Epidermal melanocyte (primary cell): ENCODE data around the gene DNMBP.

ENCODE experiments used
- DNase-seq: peaks from one replicate; pipeline ENCODE4 v3.0.0; 2011; ENCODE audit warnings: low spot score; ENCODE audit not compliant: insufficient read length

DNMBP gene

DNA sequence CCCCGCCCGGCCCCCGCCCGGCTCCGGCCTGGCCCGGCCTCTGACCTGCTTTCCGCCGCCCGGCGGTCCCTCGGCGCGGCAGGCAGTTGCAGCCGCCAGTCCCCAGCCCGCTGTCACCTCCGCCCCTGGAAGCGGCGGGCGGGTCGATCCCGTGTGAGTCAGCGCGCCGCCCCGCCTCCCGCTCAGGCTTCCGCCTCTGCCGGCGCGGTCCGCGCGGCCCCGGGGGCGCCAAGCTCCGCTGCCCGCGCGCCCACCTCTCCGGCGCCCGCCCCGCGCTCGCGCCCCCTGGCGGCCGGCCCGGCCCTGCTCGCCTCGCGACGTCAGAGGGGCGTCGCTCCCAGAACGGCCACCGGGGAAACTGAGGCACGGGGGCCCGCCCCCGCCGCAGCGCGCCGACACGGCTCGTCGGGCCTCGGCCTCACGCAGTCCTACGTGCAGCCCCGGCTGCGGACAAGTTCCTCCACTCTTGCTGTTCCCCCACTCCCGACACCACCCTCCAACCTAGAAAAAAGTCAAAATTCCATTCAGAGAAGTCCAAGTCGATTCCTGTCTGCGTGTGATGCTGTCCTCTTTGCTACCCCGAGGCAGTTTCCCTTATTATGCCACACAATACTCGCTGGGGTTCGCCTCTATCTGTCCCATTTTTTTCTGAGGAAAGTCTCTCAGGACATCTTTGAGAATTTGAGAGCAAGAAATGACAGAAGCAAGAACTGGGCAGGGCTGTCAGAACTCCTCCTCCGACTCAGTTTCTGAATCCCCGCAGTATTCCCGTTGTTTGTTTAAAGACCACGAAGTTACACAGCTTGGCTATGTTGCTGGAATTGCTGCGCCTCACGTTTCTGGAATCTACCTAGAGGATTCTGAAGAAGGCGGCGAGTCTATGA lies at the start of gene DNMBP:
DNMBP (minus strand) TSS at position 155 of the 884 bp plus-strand sequence. CDS start 37,823 bp downstream, outside the sequence.
- DNase-seq = peak; percentile 92

DNA sequence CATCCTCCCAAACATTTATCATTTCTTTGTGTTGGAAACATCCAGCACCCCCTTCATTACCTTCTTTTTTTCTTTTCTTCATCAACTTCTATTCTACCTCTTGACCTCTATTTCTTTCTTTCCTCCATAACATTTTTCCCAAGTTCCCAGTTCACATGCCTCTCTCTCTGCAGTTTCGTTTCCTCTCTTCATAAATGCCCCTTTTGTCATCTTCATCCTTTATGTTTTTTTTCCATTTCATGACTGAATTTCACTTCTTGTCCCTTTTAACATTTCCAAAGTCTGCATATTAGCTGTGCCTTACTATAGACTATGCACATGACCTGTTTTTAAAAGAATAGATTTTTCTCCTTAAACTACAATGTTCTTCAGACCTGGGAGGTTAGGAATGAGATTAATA lies 48.2 kb upstream of the DNMBP start:
- DNase-seq = peak; percentile 25

DNA sequence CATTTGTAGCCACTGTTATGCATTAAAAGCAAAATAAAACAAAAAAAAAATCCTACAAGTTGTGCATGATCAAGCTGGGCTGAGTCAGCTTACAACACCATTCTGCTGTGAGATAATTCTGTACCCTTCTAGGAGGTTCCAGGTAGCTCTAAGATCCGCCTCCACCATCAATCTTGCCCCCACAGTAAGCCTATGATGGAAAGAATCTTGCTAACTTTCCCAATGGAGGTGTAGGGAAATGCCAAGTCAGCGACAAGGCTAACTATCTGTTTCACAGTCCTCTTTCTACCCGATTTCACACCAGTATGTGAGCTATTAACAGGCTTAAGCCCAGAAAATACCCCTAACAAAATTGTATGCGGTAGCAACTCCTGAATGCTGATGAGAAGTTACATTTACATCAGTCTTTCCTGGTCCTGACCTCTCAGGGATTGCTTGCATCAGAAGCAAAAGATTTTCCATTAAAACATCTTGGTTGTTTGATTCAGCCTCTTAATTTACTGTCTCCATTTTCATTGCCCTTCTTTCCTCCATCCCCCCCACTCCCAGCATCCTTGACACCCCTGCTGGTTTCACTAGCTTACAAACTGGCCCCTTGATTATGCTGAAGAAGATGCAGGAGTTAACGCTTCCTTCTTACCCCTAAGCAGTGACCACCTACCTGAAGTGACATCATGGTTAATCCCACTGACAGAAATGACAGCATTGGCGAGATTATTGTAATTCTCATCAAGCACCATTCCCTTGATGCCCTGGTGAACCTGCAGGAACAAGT lies 44.1 kb upstream of the DNMBP start:
- DNase-seq = no peak

DNA sequence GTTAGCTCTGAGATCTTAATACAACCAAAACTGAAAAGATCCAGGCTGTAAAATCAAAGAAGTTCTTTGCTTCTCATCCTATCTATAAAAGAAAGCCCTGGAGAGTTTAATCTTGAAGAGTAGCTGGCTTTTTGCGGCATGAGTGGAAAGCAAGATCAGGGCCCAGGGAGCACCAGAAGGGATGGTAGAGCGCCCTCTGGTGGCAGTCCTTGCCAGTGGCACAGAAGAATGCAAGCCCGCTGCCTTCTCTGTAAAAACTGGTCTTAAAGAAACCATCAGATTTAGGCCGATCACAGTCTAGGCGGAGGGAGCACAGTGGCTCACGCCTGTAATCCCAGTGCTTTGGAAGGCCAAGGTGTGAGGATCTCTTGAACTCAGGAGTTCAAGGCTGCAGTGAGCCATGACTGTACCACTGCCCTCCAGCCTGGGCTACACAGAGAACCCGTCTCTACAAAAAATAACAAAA lies 36.3 kb upstream of the DNMBP start:
- peak; percentile 54 for DNase-seq

DNA sequence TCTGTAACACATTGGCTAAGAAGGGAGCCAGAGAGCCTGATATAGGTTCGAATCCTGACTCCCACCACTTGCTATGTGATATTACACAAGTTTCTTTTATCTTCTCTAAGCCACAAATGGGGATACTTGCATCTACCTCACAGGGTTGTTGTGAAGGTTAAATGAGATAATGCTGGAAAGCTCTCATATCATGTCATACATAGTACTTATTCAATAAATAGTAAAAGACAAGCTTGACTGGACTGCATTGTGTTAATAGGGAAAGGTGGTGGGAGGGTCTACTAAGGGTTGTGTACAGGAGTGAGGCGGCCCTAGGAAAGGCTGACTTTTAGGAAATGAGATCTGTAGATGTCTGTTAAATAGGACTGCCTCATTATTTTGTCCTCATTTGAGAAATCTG lies 35.8 kb upstream of the DNMBP start:
- DNase-seq = no peak

DNA sequence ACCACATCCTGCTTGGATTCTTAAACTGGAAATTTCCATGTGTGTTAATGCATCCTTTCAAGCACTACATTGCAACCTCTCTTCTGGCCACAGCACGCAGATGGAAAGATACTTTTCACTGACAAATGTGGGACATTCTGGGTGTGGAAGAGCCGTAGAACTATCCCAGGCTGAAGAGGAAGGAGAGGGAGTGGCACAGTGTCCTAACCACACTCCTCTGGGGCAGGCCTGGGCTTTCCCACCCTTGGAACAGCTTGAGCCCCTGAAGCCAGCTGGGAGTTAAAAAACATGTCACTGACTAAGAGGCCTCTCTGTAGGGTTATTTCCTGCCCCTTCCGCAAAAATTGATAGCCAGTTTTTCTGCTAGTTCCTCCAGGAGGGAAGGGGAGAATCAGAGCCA lies 34.0 kb upstream of the DNMBP start:
- DNase-seq = no peak

- DNase-seq = no peak
These were observed 33.6 kb upstream of the DNMBP start for GRCh38 chr10:100043344-100043743.

DNA sequence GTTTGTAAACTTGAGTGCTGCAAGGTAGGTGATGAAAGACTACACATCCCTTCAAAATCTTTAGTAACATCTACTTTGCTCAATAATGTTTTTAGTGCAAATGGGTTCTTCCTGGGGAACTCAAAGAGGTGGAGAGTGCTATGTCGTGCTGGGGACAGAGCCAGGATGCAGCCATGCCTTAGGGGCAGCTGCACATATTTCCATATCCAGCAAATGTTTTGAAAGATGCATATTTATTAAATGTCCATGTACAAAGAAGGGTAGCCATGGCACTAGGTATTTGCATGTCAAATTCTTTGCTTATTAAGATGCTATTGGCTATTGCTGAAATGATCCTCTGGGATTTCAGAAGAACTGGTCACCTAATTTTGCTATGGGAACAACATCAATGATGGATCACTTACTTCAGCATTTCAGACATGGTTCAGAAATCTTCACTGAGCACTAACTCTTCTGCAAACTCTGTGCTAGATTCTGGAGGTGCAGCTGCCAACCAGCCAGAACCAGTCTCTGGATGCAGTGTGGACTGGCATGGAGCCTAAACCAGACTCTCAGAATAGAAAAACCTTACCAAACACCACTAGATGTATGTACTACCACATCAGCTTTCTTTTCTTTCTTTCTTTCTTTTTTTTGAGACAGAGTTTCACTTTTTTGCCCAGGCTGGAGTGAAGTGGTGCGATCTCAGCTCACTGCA lies 31.7 kb upstream of the DNMBP start:
- no peak for DNase-seq

GRCh38 chr10:100038561-100039071 lies 28.9 kb upstream of the DNMBP start:
- DNase-seq = no peak

GRCh38 chr10:100037758-100038315 lies 28.1 kb upstream of the DNMBP start:
- no peak for DNase-seq

DNA sequence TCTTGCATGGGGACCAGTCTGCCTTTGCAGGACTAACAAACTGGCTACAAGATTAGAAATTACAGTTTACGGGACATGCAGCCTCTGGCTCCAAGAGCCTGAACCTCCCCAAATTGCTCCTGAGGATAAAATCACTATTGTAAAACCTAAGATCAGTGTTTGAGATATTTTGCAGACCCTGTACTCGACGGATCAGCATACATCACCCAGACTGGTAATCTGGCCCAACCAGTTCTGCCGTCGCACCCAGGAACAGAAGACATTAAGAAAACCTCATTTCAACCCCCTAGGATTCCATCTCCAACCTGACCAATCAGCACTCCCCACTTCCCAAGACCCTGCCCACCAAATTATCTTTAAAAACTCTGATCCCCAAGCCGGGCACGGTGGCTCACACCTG lies 27.1 kb upstream of the DNMBP start:
- no peak for DNase-seq

DNA sequence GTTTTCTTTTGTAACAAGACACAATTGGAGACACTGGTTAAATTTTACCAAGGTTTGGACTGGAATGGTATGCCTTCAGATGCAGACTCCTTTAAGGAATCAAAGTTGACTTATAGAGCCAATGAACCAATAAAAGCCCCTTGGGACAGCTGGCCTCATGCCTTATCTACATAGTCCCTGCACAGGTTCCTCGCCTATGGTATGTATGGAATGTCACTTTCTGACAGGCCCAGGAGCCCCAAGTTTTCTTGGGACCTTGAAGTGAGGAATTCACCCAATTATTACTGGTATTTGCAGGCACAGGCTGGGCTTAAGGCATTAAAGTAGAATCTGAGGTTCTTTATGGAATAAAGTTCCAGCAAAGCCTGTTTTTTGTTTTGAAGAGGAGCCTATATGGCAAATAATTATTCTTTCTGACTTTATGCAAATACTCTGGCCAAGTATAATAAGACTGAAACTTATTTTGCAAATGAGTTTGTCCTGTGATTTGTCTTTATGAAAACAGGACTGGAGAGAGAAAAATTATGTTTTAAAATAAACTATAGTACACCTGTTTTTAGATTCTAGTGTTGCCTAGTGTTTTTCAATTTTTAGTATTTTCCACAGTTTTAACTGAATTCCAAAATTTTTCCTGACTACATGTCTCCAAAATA lies 24.1 kb upstream of the DNMBP start:
- DNase-seq = no peak

GRCh38 chr10:100027416-100027815 lies 17.7 kb upstream of the DNMBP start:
- no peak for DNase-seq

GRCh38 chr10:100025576-100025975 lies 15.8 kb upstream of the DNMBP start:
- DNase-seq = no peak

DNA sequence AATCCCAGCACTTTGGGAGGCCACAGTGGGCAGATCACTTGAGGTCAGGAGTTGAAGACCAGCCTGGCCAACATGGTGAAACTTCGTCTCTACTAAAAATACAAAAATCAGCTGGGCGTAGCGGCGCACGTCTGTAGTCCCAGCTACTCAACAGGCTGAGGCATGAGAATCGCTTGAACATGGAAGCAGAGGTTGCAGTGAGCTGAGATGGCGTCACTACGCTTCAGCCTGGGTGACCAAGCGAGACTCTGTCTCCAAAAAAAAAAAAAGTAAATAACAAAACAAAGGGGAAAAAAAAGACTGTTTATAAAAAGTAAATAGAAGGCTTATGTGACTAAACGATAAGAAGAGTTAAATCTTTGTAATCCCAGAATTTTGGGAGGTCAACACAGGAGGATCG lies 15.0 kb upstream of the DNMBP start:
- DNase-seq = no peak

GRCh38 chr10:100022403-100022802 lies 12.7 kb upstream of the DNMBP start:
- no peak for DNase-seq

- DNase-seq = no peak
These were observed 11.6 kb upstream of the DNMBP start for GRCh38 chr10:100021322-100021721.

- DNase-seq = no peak
These were observed 11.1 kb upstream of the DNMBP start for GRCh38 chr10:100020886-100021253.

GRCh38 chr10:100020142-100020885 lies 10.6 kb upstream of the DNMBP start:
- DNase-seq = no peak

GRCh38 chr10:100019787-100020141 lies 10.0 kb upstream of the DNMBP start:
- no peak for DNase-seq
